Putamen (tissue), 1 donor: ENCODE results near the gene ANO4.
A peak's percentile ranks its signal among the peaks of the same experiment; 100 is the strongest.
"Not testable (repeated sequence)": the region's sequence is repeated elsewhere in the genome, so short reads cannot be mapped to it uniquely, and the experiment has no call there.

Experiments
- DNase-seq: peaks from one replicate; pipeline ENCODE4 v3.0.0-alpha.2; 2016; ENCODE audit warnings: low spot score

Gene ANO4

GRCh38 chr12:100953677-100954076 lies 159.1 kb downstream of the ANO4 start:
- DNase-seq: no peak

GRCh38 chr12:100954118-100954517 lies 159.5 kb downstream of the ANO4 start:
- no peak for DNase-seq

- no peak for DNase-seq
Observed at GRCh38 chr12:100955139-100955538, 160.6 kb downstream of the ANO4 start.

- no peak for DNase-seq
Observed at GRCh38 chr12:100956311-100956852, 161.8 kb downstream of the ANO4 start.

DNA sequence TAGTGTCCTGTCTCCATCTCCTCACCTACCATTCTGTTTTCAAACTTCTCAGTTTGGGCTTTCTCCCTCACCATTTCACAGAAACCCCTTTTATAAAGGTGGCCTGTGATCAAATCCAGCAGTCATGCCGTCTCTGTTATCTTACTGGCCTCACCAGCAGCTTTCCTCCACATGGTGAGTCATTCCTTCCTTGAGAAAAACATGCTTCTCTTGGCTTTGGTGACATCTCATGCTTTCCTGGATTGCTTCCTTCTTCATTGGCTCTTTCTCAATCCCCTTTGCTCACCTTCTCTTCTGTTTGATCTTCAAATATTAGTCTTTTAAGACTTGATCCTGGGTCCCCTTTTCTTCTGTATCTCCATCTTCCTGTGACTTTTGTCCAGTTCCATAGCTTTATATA lies 164.9 kb downstream of the ANO4 start:
- no peak for DNase-seq

DNA sequence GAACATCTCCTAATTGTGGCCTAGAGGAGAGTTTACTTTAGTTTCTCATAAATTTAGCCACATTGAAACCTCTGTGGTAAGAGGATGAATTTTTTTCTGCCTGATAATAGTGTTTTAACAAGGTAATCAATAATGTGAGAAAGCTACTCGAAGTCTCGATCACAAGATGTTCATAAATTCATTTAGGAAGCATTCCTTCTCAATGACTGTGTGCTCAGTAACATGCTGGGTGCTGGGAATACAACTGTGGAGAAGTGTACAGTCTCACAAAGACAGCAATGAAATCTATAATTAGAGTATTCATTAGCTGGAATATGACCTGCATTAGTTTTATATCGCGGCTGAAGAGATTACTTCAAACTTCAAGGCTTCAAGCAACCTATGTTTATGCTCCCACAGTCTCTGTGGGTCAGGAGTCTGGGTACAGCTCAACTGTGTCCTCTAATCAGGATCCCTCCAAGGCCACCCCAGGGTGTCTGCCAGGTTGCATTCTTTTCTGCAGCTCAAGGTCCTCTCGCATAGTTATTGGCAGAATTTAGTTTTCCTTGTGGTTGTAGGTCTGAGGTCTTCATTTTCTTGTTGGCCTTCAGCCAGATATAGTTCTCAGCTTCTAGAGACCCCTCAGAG lies 167.6 kb downstream of the ANO4 start:
- DNase-seq: no peak

GRCh38 chr12:100963381-100963780 lies 168.8 kb downstream of the ANO4 start:
- DNase-seq: no peak

DNA sequence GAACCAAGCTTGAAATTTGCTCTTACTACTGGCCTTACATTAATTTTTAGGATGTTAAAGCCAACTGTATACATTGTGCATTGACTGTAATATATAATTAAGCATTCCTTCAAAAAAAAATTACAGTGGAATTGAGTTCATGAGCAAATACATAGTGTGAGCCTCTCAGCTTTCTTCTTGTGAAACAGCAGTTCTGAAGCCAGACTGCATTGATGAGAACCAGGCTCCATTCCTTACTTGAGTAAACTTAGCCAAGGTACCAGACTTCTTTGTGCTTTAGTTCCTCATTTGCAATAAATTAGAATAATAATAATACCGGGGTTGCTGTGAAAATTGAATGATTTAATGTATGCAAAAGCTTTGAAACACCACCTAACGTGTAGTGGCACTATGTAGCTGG lies 169.5 kb downstream of the ANO4 start:
- DNase-seq: no peak

GRCh38 chr12:100967189-100967588 lies 172.6 kb downstream of the ANO4 start:
- no peak for DNase-seq

DNA sequence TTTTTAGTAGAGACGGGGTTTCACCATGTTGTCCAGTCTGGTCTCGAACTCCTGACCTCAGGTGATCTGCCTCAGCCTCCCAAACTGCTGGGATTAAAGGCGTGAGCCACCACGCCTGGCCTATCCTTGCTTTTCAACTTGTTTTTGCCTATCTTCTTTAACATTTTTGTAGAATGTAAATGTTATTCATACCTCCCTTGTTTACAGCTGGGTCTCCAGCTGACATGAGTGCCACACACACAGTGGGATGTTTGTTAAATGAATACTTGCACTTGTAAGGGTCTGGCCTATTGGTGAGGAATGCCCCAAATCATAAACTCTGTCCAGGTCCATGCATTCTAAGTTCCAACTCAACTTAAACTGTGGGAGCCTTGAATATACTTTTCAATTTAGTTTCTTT lies 176.3 kb downstream of the ANO4 start:
- DNase-seq: no peak

GRCh38 chr12:100972121-100972520 lies 177.5 kb downstream of the ANO4 start:
- no peak for DNase-seq

GRCh38 chr12:100974341-100974740 lies 179.8 kb downstream of the ANO4 start:
- no peak for DNase-seq

DNA sequence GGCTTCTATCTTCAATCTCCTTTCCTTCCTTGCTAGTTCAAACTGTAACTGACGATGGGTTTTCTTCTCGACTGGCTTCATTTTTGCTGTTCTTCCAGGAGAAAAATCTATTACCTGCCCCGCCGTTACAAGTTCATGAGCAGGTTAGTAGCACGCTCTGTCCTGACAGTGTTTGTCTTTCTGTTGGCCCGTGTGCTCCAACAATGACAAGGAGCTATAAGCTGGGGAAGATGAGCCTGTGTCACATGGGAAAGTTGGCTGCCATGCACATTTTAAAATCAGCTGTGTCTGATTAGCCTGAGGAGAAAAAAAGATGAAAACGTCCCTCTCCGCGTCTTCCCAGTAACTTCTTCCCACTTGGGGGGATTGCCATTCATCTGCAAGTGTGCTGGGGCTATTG lies 180.2 kb downstream of the ANO4 start:
- no peak for DNase-seq

DNA sequence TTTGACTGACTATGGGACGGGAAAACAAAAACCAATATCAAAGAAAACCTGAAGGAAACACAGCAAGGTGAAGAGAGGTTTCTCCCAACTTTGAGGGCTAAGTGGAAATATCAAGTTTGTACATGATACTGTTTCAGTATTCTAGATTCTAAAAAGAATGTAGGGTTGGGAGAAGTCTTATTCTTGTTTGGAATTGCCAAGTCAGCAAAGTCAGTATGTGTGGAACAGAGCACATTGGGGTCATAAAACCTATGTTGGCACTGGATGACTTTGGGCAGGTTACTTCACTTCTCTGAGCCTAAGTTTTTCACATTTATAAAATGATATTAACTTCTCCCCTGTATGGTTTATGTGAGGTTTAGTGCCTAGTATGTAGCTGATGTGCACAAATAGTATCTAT lies 182.2 kb downstream of the ANO4 start:
- DNase-seq: no peak

DNA sequence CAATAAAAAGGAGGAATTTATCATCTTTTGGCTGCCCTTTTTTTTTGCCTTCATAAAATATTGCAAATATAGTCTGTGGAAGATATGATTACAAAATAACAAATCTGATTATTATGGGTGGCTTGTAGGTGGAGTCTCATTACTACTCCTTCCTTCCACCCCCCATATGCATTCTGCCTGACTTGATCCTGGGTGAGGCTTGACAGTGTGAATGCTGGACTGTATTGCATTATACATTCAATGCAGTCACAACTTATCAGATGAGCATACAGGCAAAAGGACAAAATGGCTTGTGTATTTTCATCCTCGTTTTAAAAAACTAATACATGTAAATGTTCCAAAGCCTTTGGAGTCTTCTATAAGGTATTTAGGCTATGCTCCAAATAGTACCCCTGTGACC lies 186.3 kb downstream of the ANO4 start:
- no peak for DNase-seq

GRCh38 chr12:100982511-100983183 lies 188.1 kb downstream of the ANO4 start:
- no peak for DNase-seq

GRCh38 chr12:100984796-100985195 lies 190.2 kb downstream of the ANO4 start:
- no peak for DNase-seq

GRCh38 chr12:100986595-100987547 lies 192.3 kb downstream of the ANO4 start:
- no peak for DNase-seq

- peak; percentile 18 for DNase-seq
Observed at GRCh38 chr12:100987552-100988521, 193.3 kb downstream of the ANO4 start.

GRCh38 chr12:100989509-100989908 lies 194.9 kb downstream of the ANO4 start:
- not testable (repeated sequence) for DNase-seq

GRCh38 chr12:100991102-100991501 lies 196.5 kb downstream of the ANO4 start:
- no peak for DNase-seq
